H1 (cell line): ENCODE measurements around the gene MYO15B. TPM values are rescaled to one million over a fixed set of nuclear protein-coding genes. Genes with fewer than 3 reads are reported as not detected.

ENCODE experiments used
- ATF3 ChIP-seq: IDR thresholded peaks from 2 replicates; pipeline ENCODE4 v1.6.1; 2011; ENCODE audit warnings: low read depth, mild to moderate bottlenecking, low read length; ENCODE audit not compliant: insufficient read depth
- CBX5 ChIP-seq: fragments of 300-800, 300-1000 bp; sonication (generic); IDR thresholded peaks from 2 replicates; pipeline ENCODE4 v1.7.1; 2016; ENCODE audit warnings: antibody characterized with exemption, low read length, low read depth
- GTF2F1 ChIP-seq: IDR thresholded peaks from 2 replicates; pipeline ENCODE4 v1.6.1; 2012; ENCODE audit warnings: low read depth, low read length, improper control_type of control experiment, borderline replicate concordance
- KDM5A ChIP-seq: fragments of 200-600 bp; IDR thresholded peaks from 2 replicates; pipeline ENCODE4 v1.7.1; 2012; ENCODE audit warnings: mild to moderate bottlenecking, low read length, inconsistent platforms, mixed read lengths
- SIRT6 ChIP-seq: IDR thresholded peaks from one replicate; pipeline ENCODE4 v1.7.1; 2012; ENCODE audit warnings: low read length, inconsistent platforms
- SP4 ChIP-seq: IDR thresholded peaks from 2 replicates; pipeline ENCODE4 v1.6.1; 2012; ENCODE audit warnings: low read length, inconsistent platforms
- TCF12 ChIP-seq: IDR thresholded peaks from 2 replicates; pipeline ENCODE4 v1.6.1; 2011; ENCODE audit warnings: low read depth, mild to moderate bottlenecking, low read length
- polyA plus RNA-seq, 7 experiments: library from polyadenylated mRNA; depleted of rRNA in 3 of 7; stranded (reverse) in 5 of 7; unstranded in 2 of 7; fragments of >200 nt in 5 of 7; fragments of 200-250 nt in 2 of 7; gene quantifications; 1 replicate in 5 of 7; 2 replicates in 1 of 7; 4 replicates in 1 of 7; pipeline versions ENCODE4 v1.2.1 to v1.2.3, GENCODE V29; 2011 to 2013; ENCODE audit warnings: missing spikeins in 2 of 7, mixed read lengths in 2 of 7
- total RNA-seq: library from RNA; stranded (reverse); fragmentation: NEBNext Ultra II Directional; extraction: Animal tissue kit (Norgen Biotek cat#: 25700); gene quantifications from 2 replicates; pipeline ENCODE4 v1.2.1, GENCODE V29; 2021
- TF ChIP-seq, protein P1 (sequence below): fragments of 300-600 bp; sonication (generic); IDR thresholded peaks from 2 replicates; pipeline ENCODE4 v1.7.1; 2012; ENCODE audit warnings: low read length, moderate library complexity, mild to moderate bottlenecking, inconsistent platforms; ENCODE audit not compliant: insufficient replicate concordance
- TF ChIP-seq, protein P2 (sequence below), 3 experiments: IDR thresholded peaks; 1 replicate in 2 of 3; 2 replicates in 1 of 3; pipeline versions ENCODE4 v1.5.1 to v1.6.1; 2011; ENCODE audit warnings: low read length in 3 of 3, mild to moderate bottlenecking in 3 of 3, inconsistent platforms in 2 of 3, low read depth in 1 of 3, moderate library complexity in 1 of 3; ENCODE audit not compliant: insufficient read depth in 1 of 3; ENCODE audit errors: control extremely low read depth in 1 of 3

Gene MYO15B
- total and polyA plus RNA-seq, 2 of the 8 experiments (the other 6 are each of a cell fraction or from before 2014, with no cell fraction given): 7.1 to 11.2 TPM

DNA sequence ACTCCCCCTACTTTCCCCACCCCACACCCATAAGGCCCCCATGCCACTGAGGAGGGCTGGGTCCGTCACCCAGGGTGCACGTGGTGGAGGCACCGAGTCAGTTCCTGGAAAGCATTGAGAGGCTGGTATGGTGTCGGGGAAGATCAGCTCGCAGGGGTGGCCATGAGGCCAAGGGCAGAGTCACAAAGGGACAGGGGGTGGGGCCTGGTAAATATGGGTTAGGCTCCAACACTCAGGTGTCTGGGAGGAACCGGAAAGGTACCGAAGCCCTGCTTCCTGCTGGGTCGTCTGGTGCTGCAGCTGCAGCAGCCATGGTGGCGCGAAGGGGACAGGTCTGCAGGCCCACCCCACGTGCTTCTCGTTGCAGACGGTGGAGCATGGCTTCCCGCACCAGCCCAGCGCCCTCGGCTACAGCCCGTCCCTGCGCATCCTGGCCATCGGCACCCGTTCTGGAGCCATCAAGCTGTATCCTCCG, 31.9 kb upstream of the MYO15B start (continued):
- TF ChIP-seq, protein P1, sequence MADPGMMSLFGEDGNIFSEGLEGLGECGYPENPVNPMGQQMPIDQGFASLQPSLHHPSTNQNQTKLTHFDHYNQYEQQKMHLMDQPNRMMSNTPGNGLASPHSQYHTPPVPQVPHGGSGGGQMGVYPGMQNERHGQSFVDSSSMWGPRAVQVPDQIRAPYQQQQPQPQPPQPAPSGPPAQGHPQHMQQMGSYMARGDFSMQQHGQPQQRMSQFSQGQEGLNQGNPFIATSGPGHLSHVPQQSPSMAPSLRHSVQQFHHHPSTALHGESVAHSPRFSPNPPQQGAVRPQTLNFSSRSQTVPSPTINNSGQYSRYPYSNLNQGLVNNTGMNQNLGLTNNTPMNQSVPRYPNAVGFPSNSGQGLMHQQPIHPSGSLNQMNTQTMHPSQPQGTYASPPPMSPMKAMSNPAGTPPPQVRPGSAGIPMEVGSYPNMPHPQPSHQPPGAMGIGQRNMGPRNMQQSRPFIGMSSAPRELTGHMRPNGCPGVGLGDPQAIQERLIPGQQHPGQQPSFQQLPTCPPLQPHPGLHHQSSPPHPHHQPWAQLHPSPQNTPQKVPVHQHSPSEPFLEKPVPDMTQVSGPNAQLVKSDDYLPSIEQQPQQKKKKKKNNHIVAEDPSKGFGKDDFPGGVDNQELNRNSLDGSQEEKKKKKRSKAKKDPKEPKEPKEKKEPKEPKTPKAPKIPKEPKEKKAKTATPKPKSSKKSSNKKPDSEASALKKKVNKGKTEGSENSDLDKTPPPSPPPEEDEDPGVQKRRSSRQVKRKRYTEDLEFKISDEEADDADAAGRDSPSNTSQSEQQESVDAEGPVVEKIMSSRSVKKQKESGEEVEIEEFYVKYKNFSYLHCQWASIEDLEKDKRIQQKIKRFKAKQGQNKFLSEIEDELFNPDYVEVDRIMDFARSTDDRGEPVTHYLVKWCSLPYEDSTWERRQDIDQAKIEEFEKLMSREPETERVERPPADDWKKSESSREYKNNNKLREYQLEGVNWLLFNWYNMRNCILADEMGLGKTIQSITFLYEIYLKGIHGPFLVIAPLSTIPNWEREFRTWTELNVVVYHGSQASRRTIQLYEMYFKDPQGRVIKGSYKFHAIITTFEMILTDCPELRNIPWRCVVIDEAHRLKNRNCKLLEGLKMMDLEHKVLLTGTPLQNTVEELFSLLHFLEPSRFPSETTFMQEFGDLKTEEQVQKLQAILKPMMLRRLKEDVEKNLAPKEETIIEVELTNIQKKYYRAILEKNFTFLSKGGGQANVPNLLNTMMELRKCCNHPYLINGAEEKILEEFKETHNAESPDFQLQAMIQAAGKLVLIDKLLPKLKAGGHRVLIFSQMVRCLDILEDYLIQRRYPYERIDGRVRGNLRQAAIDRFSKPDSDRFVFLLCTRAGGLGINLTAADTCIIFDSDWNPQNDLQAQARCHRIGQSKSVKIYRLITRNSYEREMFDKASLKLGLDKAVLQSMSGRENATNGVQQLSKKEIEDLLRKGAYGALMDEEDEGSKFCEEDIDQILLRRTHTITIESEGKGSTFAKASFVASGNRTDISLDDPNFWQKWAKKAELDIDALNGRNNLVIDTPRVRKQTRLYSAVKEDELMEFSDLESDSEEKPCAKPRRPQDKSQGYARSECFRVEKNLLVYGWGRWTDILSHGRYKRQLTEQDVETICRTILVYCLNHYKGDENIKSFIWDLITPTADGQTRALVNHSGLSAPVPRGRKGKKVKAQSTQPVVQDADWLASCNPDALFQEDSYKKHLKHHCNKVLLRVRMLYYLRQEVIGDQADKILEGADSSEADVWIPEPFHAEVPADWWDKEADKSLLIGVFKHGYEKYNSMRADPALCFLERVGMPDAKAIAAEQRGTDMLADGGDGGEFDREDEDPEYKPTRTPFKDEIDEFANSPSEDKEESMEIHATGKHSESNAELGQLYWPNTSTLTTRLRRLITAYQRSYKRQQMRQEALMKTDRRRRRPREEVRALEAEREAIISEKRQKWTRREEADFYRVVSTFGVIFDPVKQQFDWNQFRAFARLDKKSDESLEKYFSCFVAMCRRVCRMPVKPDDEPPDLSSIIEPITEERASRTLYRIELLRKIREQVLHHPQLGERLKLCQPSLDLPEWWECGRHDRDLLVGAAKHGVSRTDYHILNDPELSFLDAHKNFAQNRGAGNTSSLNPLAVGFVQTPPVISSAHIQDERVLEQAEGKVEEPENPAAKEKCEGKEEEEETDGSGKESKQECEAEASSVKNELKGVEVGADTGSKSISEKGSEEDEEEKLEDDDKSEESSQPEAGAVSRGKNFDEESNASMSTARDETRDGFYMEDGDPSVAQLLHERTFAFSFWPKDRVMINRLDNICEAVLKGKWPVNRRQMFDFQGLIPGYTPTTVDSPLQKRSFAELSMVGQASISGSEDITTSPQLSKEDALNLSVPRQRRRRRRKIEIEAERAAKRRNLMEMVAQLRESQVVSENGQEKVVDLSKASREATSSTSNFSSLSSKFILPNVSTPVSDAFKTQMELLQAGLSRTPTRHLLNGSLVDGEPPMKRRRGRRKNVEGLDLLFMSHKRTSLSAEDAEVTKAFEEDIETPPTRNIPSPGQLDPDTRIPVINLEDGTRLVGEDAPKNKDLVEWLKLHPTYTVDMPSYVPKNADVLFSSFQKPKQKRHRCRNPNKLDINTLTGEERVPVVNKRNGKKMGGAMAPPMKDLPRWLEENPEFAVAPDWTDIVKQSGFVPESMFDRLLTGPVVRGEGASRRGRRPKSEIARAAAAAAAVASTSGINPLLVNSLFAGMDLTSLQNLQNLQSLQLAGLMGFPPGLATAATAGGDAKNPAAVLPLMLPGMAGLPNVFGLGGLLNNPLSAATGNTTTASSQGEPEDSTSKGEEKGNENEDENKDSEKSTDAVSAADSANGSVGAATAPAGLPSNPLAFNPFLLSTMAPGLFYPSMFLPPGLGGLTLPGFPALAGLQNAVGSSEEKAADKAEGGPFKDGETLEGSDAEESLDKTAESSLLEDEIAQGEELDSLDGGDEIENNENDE: no peak
- no peak for TF ChIP-seq SP4
- TF ChIP-seq SIRT6: no peak
- TF ChIP-seq KDM5A: no peak
- TF ChIP-seq CBX5: no peak
- TF ChIP-seq ATF3: no peak
- TF ChIP-seq TCF12: no peak
- TF ChIP-seq, protein P2, sequence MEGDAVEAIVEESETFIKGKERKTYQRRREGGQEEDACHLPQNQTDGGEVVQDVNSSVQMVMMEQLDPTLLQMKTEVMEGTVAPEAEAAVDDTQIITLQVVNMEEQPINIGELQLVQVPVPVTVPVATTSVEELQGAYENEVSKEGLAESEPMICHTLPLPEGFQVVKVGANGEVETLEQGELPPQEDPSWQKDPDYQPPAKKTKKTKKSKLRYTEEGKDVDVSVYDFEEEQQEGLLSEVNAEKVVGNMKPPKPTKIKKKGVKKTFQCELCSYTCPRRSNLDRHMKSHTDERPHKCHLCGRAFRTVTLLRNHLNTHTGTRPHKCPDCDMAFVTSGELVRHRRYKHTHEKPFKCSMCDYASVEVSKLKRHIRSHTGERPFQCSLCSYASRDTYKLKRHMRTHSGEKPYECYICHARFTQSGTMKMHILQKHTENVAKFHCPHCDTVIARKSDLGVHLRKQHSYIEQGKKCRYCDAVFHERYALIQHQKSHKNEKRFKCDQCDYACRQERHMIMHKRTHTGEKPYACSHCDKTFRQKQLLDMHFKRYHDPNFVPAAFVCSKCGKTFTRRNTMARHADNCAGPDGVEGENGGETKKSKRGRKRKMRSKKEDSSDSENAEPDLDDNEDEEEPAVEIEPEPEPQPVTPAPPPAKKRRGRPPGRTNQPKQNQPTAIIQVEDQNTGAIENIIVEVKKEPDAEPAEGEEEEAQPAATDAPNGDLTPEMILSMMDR (IDR thresholded peaks at IDR 0.05; ENCODE audit: control extremely low read depth in 1 of 3, insufficient read depth in 1 of 3, low read depth in 1 of 3, low read length in 3 of 3): no peak
- no peak for TF ChIP-seq GTF2F1
